K562 (cell line): ENCODE results near the gene MMP23B. TPM values are rescaled to one million over a fixed set of nuclear protein-coding genes. Genes with fewer than 3 reads are reported as not detected.

ENCODE experiments used
- ADNP ChIP-seq: fragments of 200-800 bp; sonication (Bioruptor generic); IDR thresholded peaks from 2 replicates; pipeline ENCODE4 v1.6.1; 2016; ENCODE audit warnings: missing genetic modification characterization, missing compliant biosample characterization
- CGGBP1 ChIP-seq: fragments of 250-450 bp; sonication (Bioruptor Pico); IDR thresholded peaks from 2 replicates; pipeline ENCODE4 v1.9.0; 2021; ENCODE audit warnings: mild to moderate bottlenecking
- CHCHD3 ChIP-seq: fragments of 250-450 bp; sonication (Bioruptor Pico); IDR thresholded peaks from 2 replicates; pipeline ENCODE4 v2.1.2; 2022; ENCODE audit warnings: mild to moderate bottlenecking
- CHD7 ChIP-seq: fragments of 200-600 bp; sonication (generic); IDR thresholded peaks from one replicate; pipeline ENCODE4 v1.6.1; 2012; ENCODE audit warnings: mild to moderate bottlenecking, low read depth, low read length, inconsistent platforms
- HDAC1 ChIP-seq, 2 experiments: fragments of 450-650 bp; IDR thresholded peaks; 2 replicates each; pipeline ENCODE4 v1.6.1; 2016 to 2017; ENCODE audit warnings: inconsistent platforms in 1 of 2, mild to moderate bottlenecking in 1 of 2, moderate library complexity in 1 of 2
- TOE1 ChIP-seq, 2 experiments: fragments of 450-650 bp in 1 of 2; sonication (generic) in 1 of 2; formaldehyde crosslinking in 1 of 2; IDR thresholded peaks; 2 replicates each; pipeline versions ENCODE4 v1.7.1 to v1.8.0; 2016 to 2022; ENCODE audit warnings: borderline replicate concordance in 2 of 2, mild to moderate bottlenecking in 2 of 2, antibody characterized with exemption in 1 of 2, inconsistent platforms in 1 of 2, low read depth in 1 of 2, missing genetic modification reagents in 1 of 2, moderate library complexity in 1 of 2
- XRCC4 ChIP-seq: IDR thresholded peaks from one replicate; pipeline ENCODE4 v1.6.1; 2011; ENCODE audit not compliant: insufficient read depth, insufficient read length; ENCODE audit errors: extremely low read depth
- ZBTB12 ChIP-seq: fragments of 250-450 bp; sonication (Bioruptor Pico); IDR thresholded peaks from 2 replicates; pipeline ENCODE4 v1.4.0; 2020
- ZNF165 ChIP-seq: fragments of 250-450 bp; sonication (Bioruptor Pico); IDR thresholded peaks from 2 replicates; pipeline ENCODE4 v1.4.0; 2020; ENCODE audit warnings: borderline replicate concordance
- ZNF280A ChIP-seq: fragments of 450-650 bp; IDR thresholded peaks from 2 replicates; pipeline ENCODE4 v1.6.1; 2018; ENCODE audit warnings: mild to moderate bottlenecking, low read depth; ENCODE audit not compliant: partially characterized antibody
- ZNF316 ChIP-seq: fragments of 450-650 bp; IDR thresholded peaks from 2 replicates; pipeline ENCODE4 v1.6.1; 2016
- polyA plus RNA-seq, 8 experiments: library from polyadenylated mRNA; depleted of rRNA in 4 of 8; stranded (reverse) in 5 of 8; unstranded in 3 of 8; fragments of >200 nt; fragmentation: Nextera tagmentation in 2 of 8; fragmentation: Illumina TruSeq in 1 of 8; extraction: Ambion mirVana in 2 of 8; extraction: Trizol in 1 of 8; gene quantifications; 2 replicates each; pipeline versions ENCODE4 v1.2.1 to v1.2.3, GENCODE V29; 2011 to 2014; ENCODE audit warnings: inconsistent platforms in 1 of 8, missing spikeins in 1 of 8
- total RNA-seq, 7 experiments: library from RNA; depleted of rRNA in 6 of 7; stranded (reverse); fragments of >200 nt in 6 of 7; fragmentation: Illumina TruSeq in 2 of 7; extraction: Trizol in 2 of 7; gene quantifications; 2 replicates each; pipeline versions ENCODE4 v1.2.1 to v1.2.3, GENCODE V29; 2011 to 2021; ENCODE audit warnings: low replicate concordance in 1 of 7

The MMP23B gene
- total and polyA plus RNA-seq, 9 of the 15 experiments (the other 6 are each of a cell fraction or from before 2014, with no cell fraction given) = 0.28 to 1.2 (median 0.41) TPM; not detected in 5

- TF ChIP-seq CHCHD3 (CRISPR knock-in tag) (no peak), ZBTB12 (CRISPR knock-in tag) (peak; percentile 99), ADNP (tag) (no peak), ZNF165 (CRISPR knock-in tag) (no peak), HDAC1 (IDR thresholded peaks at IDR 0.05) (peak in 1 of 2 experiments; percentile 47; a peak in 2 of 4 replicates), CHD7 (no peak), ZNF280A (no peak), XRCC4 (no peak), TOE1 (IDR thresholded peaks at IDR 0.05; ENCODE audit: borderline replicate concordance) (peak; percentile 71; the same call in 1 of the 2 replicates), TOE1 (CRISPR knock-in tag; IDR thresholded peaks at IDR 0.05; ENCODE audit: borderline replicate concordance, low read depth) (no peak), ZNF316 (peak; percentile 32; the same call in 1 of the 2 replicates), CGGBP1 (CRISPR knock-in tag) (peak; percentile 87; the same call in 1 of the 2 replicates)
Observed at GRCh38 chr1:1615256-1616044, 16.5 kb upstream of the MMP23B start, which contains the start of gene MIB2 (continued).
